ENCODE data around the gene ITGB2. TPM values are rescaled to one million over a fixed set of nuclear protein-coding genes. Genes with fewer than 3 reads are reported as not detected.

The ITGB2 gene
- total and polyA plus RNA-seq, 2 donors (not counting 1 experiment from before 2014, with no cell fraction given): 0.05 TPM; not detected in 1

DNA sequence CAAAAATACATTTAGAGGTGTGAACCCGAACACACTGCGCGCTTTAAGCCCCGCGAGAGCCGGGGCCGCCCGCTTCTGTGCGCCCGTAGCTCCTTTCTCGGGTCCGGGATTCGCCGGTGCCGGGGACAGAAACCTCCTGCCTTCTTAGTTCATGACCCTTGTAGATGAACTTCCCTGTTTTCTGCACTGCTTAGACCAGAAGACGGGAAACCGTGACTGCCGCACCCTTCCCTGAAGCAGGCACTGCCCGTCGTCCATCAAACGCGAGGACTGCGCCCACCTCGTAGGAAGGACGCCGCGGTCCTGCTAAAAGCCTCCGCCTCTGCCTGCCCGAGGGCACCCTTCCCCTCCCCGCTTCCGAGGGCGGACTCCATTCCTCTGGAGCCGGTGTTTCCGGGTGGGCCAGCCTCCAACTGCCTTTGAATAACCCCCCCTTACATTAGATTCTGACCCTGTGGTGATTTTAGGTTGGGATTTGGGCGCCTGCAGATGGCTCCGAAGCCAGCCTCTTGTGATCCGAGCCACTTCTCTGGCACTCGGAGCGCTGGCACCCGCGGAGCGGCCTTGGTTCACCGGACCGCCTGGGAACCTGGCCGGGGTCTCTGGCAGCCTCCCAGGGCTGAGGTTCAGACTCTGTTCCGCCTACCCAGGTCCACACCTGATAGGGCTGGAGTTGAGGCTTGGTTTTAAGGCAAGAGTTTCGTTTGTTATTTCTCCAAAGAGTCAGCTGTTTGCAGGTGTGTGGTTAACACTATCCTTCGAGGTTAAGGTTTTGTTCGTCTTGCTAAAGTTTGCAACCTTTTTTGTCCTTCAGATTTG is 46.0 kb downstream of the ITGB2 start:
- Histone ChIP-seq H2AFZ (ENCODE audit: low read length) (peak overlapping the region; percentile 66), H3K4me2 (ENCODE audit: extremely low read depth, insufficient read depth, low read length) (peak overlapping the region; percentile 91), H3K79me2 (ENCODE audit: control insufficient read depth, insufficient read depth, low read length) (peaks cover 30% of the 10 kb centered on the region), H3K36me3 (ENCODE audit: control insufficient read depth, insufficient read depth, low read length) (no peaks in the 10 kb centered on the region), H3K9ac (ENCODE audit: insufficient read depth, low read length) (no peak overlapping the region), H4K20me1 (ENCODE audit: control insufficient read depth, extremely low read depth, insufficient read depth, low read length) (no peaks in the 10 kb centered on the region), H3K4me3 (replicated peaks in 1 of 4; ENCODE audit: control extremely low read depth in 1 of 4, insufficient read depth in 1 of 4, low read depth in 3 of 4, low read length in 4 of 4) (peak overlapping the region; percentile 49 to 90 (median 52)), H3K27me3 (ENCODE audit: control insufficient read depth, insufficient read depth, low read length) (no peaks in the 10 kb centered on the region), H3K9me3 (ENCODE audit: control insufficient read depth, insufficient read depth, low read depth, low read length) (no peaks in the 10 kb centered on the region), H3K4me1 (ENCODE audit: control insufficient read depth, extremely low read depth, insufficient read depth, low read length) (peaks cover 18% of the 10 kb centered on the region), H3K27ac (ENCODE audit: insufficient read depth, low read length) (no peak overlapping the region)
- TF ChIP-seq, protein P1, sequence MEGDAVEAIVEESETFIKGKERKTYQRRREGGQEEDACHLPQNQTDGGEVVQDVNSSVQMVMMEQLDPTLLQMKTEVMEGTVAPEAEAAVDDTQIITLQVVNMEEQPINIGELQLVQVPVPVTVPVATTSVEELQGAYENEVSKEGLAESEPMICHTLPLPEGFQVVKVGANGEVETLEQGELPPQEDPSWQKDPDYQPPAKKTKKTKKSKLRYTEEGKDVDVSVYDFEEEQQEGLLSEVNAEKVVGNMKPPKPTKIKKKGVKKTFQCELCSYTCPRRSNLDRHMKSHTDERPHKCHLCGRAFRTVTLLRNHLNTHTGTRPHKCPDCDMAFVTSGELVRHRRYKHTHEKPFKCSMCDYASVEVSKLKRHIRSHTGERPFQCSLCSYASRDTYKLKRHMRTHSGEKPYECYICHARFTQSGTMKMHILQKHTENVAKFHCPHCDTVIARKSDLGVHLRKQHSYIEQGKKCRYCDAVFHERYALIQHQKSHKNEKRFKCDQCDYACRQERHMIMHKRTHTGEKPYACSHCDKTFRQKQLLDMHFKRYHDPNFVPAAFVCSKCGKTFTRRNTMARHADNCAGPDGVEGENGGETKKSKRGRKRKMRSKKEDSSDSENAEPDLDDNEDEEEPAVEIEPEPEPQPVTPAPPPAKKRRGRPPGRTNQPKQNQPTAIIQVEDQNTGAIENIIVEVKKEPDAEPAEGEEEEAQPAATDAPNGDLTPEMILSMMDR (conservative IDR thresholded peaks at IDR 0.05 in 1 of 2, IDR thresholded peaks at IDR 0.05 in 1 of 2; ENCODE audit: low read depth in 1 of 2, low read length in 2 of 2): no peak
- TF ChIP-seq EZH2 (IDR thresholded peaks at IDR 0.05; ENCODE audit: low read length, missing control alignments): no peak
- DNase-seq (ENCODE audit: low read depth in 2 of 2): no peak

DNA sequence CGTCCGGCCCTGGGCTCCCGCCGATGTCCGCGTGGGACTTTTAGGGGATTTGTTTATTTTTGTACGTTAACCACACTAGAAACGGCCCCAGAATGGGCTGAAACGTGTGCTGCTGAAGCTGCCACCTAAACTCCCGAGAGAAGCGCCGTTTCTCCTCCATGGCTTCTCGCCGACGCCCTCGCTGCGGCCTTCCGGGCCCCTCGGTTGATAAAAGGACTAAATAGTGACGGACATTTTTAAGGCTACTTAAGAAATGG is 46.5 kb downstream of the ITGB2 start:
- no peaks in the 10 kb centered on the region for H4K20me1 ChIP-seq (ENCODE audit: control insufficient read depth, extremely low read depth, insufficient read depth, low read length)
- peak overlapping the region; percentile 66 for H2AFZ ChIP-seq (ENCODE audit: low read length)
- H3K9me3 ChIP-seq (ENCODE audit: control insufficient read depth, insufficient read depth, low read depth, low read length): no peaks in the 10 kb centered on the region
- H3K4me1 ChIP-seq (ENCODE audit: control insufficient read depth, extremely low read depth, insufficient read depth, low read length): peaks cover 20% of the 10 kb centered on the region
- H3K4me2 ChIP-seq (ENCODE audit: extremely low read depth, insufficient read depth, low read length): peak overlapping the region; percentile 91
- peak overlapping the region; percentile 56 for H3K27ac ChIP-seq (ENCODE audit: insufficient read depth, low read length)
- DNase-seq (ENCODE audit: low read depth in 2 of 2): no peak
- peak overlapping the region; percentile 49 to 90 (median 52) for H3K4me3 ChIP-seq (replicated peaks in 1 of 4; ENCODE audit: control extremely low read depth in 1 of 4, insufficient read depth in 1 of 4, low read depth in 3 of 4, low read length in 4 of 4)
- peaks cover 34% of the 10 kb centered on the region for H3K79me2 ChIP-seq (ENCODE audit: control insufficient read depth, insufficient read depth, low read length)
- no peaks in the 10 kb centered on the region for H3K36me3 ChIP-seq (ENCODE audit: control insufficient read depth, insufficient read depth, low read length)
- no peaks in the 10 kb centered on the region for H3K27me3 ChIP-seq (ENCODE audit: control insufficient read depth, insufficient read depth, low read length)
- H3K9ac ChIP-seq (ENCODE audit: insufficient read depth, low read length): peak overlapping the region; percentile 68
- no peak for TF ChIP-seq EZH2 (IDR thresholded peaks at IDR 0.05; ENCODE audit: low read length, missing control alignments)
- TF ChIP-seq, protein P1 (conservative IDR thresholded peaks at IDR 0.05 in 1 of 2, IDR thresholded peaks at IDR 0.05 in 1 of 2; ENCODE audit: low read depth in 1 of 2, low read length in 2 of 2): no peak

DNA sequence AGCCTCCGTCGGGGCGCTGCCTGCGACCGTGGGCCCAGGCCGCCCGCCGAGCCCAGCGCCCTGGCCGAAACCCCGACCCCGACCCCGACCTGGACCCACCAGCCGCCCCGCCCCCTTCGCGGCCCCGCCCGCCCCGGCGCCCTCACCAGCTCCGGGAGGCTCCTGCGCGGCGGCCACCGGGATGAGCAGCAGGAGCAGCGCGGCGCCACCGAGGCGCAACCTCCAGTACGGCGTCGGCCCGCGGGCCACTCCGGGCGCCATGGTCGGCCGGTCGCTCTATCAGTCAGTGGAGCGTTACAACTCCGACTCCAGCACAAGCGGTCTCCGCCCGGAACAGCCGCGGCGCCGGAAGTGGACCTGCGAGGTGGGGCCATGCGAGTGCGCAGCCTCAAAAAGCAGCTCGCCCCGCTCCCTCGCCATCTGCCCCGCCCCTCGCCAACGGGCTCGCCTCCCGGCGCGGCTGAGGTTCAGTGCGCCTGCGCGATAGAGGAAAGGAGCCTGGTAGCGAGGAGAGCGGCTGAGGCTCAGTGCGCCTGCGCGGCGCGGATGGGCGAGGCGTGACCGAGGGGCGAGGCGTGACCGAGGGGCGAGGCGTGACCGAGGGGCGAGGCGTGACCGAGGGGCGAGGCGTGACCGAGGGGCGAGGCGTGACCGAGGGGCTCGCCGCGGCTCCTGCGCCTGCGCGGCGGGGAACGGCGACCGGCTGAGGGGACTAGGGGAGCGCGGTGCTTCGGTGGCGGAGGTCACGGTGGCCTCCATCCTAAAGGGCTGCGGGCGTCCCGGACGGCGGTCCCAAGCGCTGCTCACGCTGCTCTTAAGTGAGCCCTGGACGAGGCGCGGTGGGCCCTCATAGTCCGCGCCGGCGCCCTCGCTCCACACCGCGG is 47.1 kb downstream of the ITGB2 start, which contains the start of gene PTTG1IP:
Gene PTTG1IP, minus strand, starts transcription at position 335 of the 884 bp plus-strand sequence. Its CDS starts 74 bp downstream, at position 261.
- Histone ChIP-seq H2AFZ (ENCODE audit: low read length) (peak within 1 kb of the TSS; percentile 66), H3K4me1 (ENCODE audit: control insufficient read depth, extremely low read depth, insufficient read depth, low read length) (peaks cover 24% of the 10 kb centered on the region), H3K27me3 (ENCODE audit: control insufficient read depth, insufficient read depth, low read length) (no peaks in the 10 kb centered on the region), H3K4me2 (ENCODE audit: extremely low read depth, insufficient read depth, low read length) (peak within 1 kb of the TSS; percentile 91), H3K36me3 (ENCODE audit: control insufficient read depth, insufficient read depth, low read length) (no peaks in the 10 kb centered on the region), H3K9me3 (ENCODE audit: control insufficient read depth, insufficient read depth, low read depth, low read length) (no peaks in the 10 kb centered on the region), H3K9ac (ENCODE audit: insufficient read depth, low read length) (peak within 1 kb of the TSS; percentile 80), H4K20me1 (ENCODE audit: control insufficient read depth, extremely low read depth, insufficient read depth, low read length) (no peaks in the 10 kb centered on the region), H3K4me3 (replicated peaks in 1 of 4; ENCODE audit: control extremely low read depth in 1 of 4, insufficient read depth in 1 of 4, low read depth in 3 of 4, low read length in 4 of 4) (peak within 1 kb of the TSS; percentile 76 to 92 (median 87)), H3K27ac (ENCODE audit: insufficient read depth, low read length) (peak within 1 kb of the TSS; percentile 95), H3K79me2 (ENCODE audit: control insufficient read depth, insufficient read depth, low read length) (peaks cover 40% of the 10 kb centered on the region)
- TF ChIP-seq, protein P1 (conservative IDR thresholded peaks at IDR 0.05 in 1 of 2, IDR thresholded peaks at IDR 0.05 in 1 of 2; ENCODE audit: low read depth in 1 of 2, low read length in 2 of 2): no peak
- no peak for TF ChIP-seq EZH2 (IDR thresholded peaks at IDR 0.05; ENCODE audit: low read length, missing control alignments)
- peak; percentile 92 to 97 for DNase-seq (ENCODE audit: low read depth in 2 of 2)

All from fibroblast of lung (primary cell).